HepG2 (cell line): Measurements from ENCODE around the gene ENTREP3. TPM values are rescaled to one million over a fixed set of nuclear protein-coding genes. Genes with fewer than 3 reads are reported as not detected.

Source experiments
- ATAC-seq: fragments of 200-7000 bp; cut with Tn5 transposase; 3 replicates; pipeline ENCODE4 v1.9.1; 2020; ENCODE audit warnings: mild to moderate bottlenecking, moderate library complexity
- BruUV-seq: library from RNA; stranded (reverse); fragments of 400-500 nt; replicated peaks from 2 replicates; lab custom pipeline; 2021; lab: Mats Ljungman, UMichigan
- CTCF ChIA-PET: fragments of 300-600 bp; formaldehyde crosslinking; extraction: SDS; loops from one replicate; lab custom pipeline; 2021; ENCODE audit warnings: low total read pairs, inconsistent platforms, low intra/inter-chr PET ratio; lab: Yijun Ruan, JAX
- POLR2A ChIA-PET: fragments of 350-600 bp; sonication (Branson Sonifier 250); formaldehyde crosslinking; loops from one replicate; lab custom pipeline; 2020; ENCODE audit warnings: antibody characterized with exemption, inconsistent platforms; lab: Yijun Ruan, JAX
- DNase-seq: peaks from one replicate; pipeline ENCODE4 v3.0.0-alpha.2; 2015; ENCODE audit warnings: low spot score
- FAIRE-seq: peaks from 3 replicates; lab custom pipeline; 2011; peaks lifted over from hg19 to GRCh38; lab: Jason Lieb, UNC
- H2AFZ ChIP-seq: one replicate; pipeline ENCODE4 v1.6.1; 2011; ENCODE audit warnings: low read length, inconsistent platforms
- H3K27ac ChIP-seq: fragments of 300-600 bp; 3 replicates; pipeline ENCODE4 v1.8.0; 2011; ENCODE audit warnings: mixed run types, mild to moderate bottlenecking, mixed read lengths, low read length, inconsistent platforms; ENCODE audit not compliant: insufficient read depth; ENCODE audit errors: extremely low read length
- H3K27me3 ChIP-seq, 2 experiments: fragments of 200-600 bp in 1 of 2; 2 replicates in 1 of 2; 3 replicates in 1 of 2; pipeline versions ENCODE4 v1.6.0 to v1.8.0; 2011; ENCODE audit warnings: low read length in 2 of 2, mild to moderate bottlenecking in 2 of 2, moderate library complexity in 2 of 2, inconsistent platforms in 1 of 2; ENCODE audit not compliant: insufficient read depth in 2 of 2, control insufficient read depth in 1 of 2
- H3K36me3 ChIP-seq, 2 experiments: fragments of 200-600 bp in 1 of 2; replicated peaks in 1 of 2; 2 replicates in 1 of 2; 3 replicates in 1 of 2; pipeline versions ENCODE4 v1.5.1 to v1.8.0; 2011; ENCODE audit warnings: low read length in 2 of 2, inconsistent platforms in 1 of 2; ENCODE audit not compliant: insufficient read depth in 2 of 2, control insufficient read depth in 1 of 2
- H3K4me1 ChIP-seq: 2 replicates; pipeline ENCODE4 v1.5.1; 2012; ENCODE audit warnings: low read length, inconsistent platforms; ENCODE audit not compliant: insufficient read depth
- H3K4me2 ChIP-seq: 2 replicates; pipeline ENCODE4 v1.6.0; 2011; ENCODE audit warnings: low read depth, low read length, inconsistent platforms
- H3K4me3 ChIP-seq, 3 experiments: fragments of 200-600 bp in 1 of 3; sonication (generic), shearing (Covaris generic) in 1 of 3; replicated peaks in 1 of 3; 2 replicates each; pipeline ENCODE4 v1.5.1; 2011 to 2016; ENCODE audit warnings: low read length in 3 of 3, inconsistent platforms in 2 of 3, low read depth in 2 of 3, mild to moderate bottlenecking in 2 of 3, control low read depth in 1 of 3, mixed read lengths in 1 of 3; ENCODE audit not compliant: insufficient read depth in 1 of 3
- H3K79me2 ChIP-seq: one replicate; pipeline ENCODE4 v1.6.1; 2011; ENCODE audit warnings: low read length, inconsistent platforms; ENCODE audit not compliant: insufficient read depth
- H3K9ac ChIP-seq: 2 replicates; pipeline ENCODE4 v1.6.0; 2011; ENCODE audit warnings: mild to moderate bottlenecking, low read depth, low read length, inconsistent platforms; ENCODE audit not compliant: insufficient read depth
- H3K9me3 ChIP-seq: 2 replicates; pipeline ENCODE4 v1.5.1; 2012; ENCODE audit warnings: mild to moderate bottlenecking, low read length
- H4K20me1 ChIP-seq: 2 replicates; pipeline ENCODE4 v1.6.0; 2011; ENCODE audit warnings: inconsistent platforms, mild to moderate bottlenecking, low read length, moderate library complexity; ENCODE audit not compliant: insufficient read depth
- CCAR2 ChIP-seq: fragments of 200-400 bp; formaldehyde crosslinking; optimal IDR thresholded peaks from 2 replicates; pipeline ENCODE3; 2018; ENCODE audit warnings: low read depth, mild to moderate bottlenecking, low read length, moderate library complexity
- E2F1 ChIP-seq: sonication (generic); formaldehyde crosslinking; IDR thresholded peaks from 2 replicates; pipeline ENCODE4 v1.5.0; 2020; ENCODE audit warnings: missing genetic modification reagents
- FOXC1 ChIP-seq: sonication (generic); formaldehyde crosslinking; IDR thresholded peaks from 2 replicates; pipeline ENCODE4 v1.8.0; 2022; ENCODE audit warnings: mild to moderate bottlenecking, missing genetic modification reagents, borderline replicate concordance
- NFYB ChIP-seq: sonication (generic); formaldehyde crosslinking; IDR thresholded peaks from 2 replicates; pipeline ENCODE4 v1.4.0; 2020; ENCODE audit warnings: missing genetic modification reagents
- PCBP1 ChIP-seq: fragments of 200-400 bp; formaldehyde crosslinking; IDR thresholded peaks from 2 replicates; pipeline ENCODE4 v1.6.1; 2017; ENCODE audit warnings: mild to moderate bottlenecking, low read depth, low read length, borderline replicate concordance
- POLR2G ChIP-seq: fragments of 200-400 bp; formaldehyde crosslinking; IDR thresholded peaks from 2 replicates; pipeline ENCODE4 v1.6.1; 2018; ENCODE audit warnings: mild to moderate bottlenecking, low read depth, low read length, moderate library complexity
- RBFOX2 ChIP-seq: fragments of 200-400 bp; formaldehyde crosslinking; IDR thresholded peaks from 2 replicates; pipeline ENCODE4 v1.6.1; 2017; ENCODE audit warnings: low read depth, mild to moderate bottlenecking, low read length
- RBM22 ChIP-seq: fragments of 200-400 bp; formaldehyde crosslinking; optimal IDR thresholded peaks from 2 replicates; pipeline ENCODE3; 2017; ENCODE audit warnings: mild to moderate bottlenecking, low read length, moderate library complexity
- RBM39 ChIP-seq: fragments of 200-400 bp; formaldehyde crosslinking; IDR thresholded peaks from one replicate; pipeline ENCODE4 v1.6.1; 2018; ENCODE audit warnings: antibody characterized with exemption, mild to moderate bottlenecking, low read depth, low read length; ENCODE audit not compliant: poor library complexity, severe bottlenecking
- RELA ChIP-seq: sonication (generic); formaldehyde crosslinking; IDR thresholded peaks from 2 replicates; pipeline ENCODE4 v1.4.0; 2020; ENCODE audit warnings: missing genetic modification reagents
- SAFB2 ChIP-seq: sonication (generic); formaldehyde crosslinking; IDR thresholded peaks from 2 replicates; pipeline ENCODE4 v1.5.1; 2020; ENCODE audit warnings: missing genetic modification reagents, low read depth, mild to moderate bottlenecking, borderline replicate concordance
- SALL1 ChIP-seq: sonication (generic); formaldehyde crosslinking; IDR thresholded peaks from 2 replicates; pipeline ENCODE4 v1.8.0; 2022; ENCODE audit warnings: mild to moderate bottlenecking, missing genetic modification reagents
- TFDP2 ChIP-seq: sonication (generic); formaldehyde crosslinking; IDR thresholded peaks from 2 replicates; pipeline ENCODE4 v1.4.0; 2020; ENCODE audit warnings: missing genetic modification reagents
- XRCC5 ChIP-seq: fragments of 200-400 bp; formaldehyde crosslinking; optimal IDR thresholded peaks from 2 replicates; pipeline ENCODE3; 2017; ENCODE audit warnings: mild to moderate bottlenecking, low read length
- YY1 ChIP-seq: IDR thresholded peaks from 2 replicates; pipeline ENCODE4 v1.6.1; 2011; ENCODE audit warnings: low read length, low read depth, moderate library complexity, mild to moderate bottlenecking; ENCODE audit not compliant: insufficient read depth, insufficient replicate concordance
- ZBTB33 ChIP-seq: sonication (generic); formaldehyde crosslinking; IDR thresholded peaks from 2 replicates; pipeline ENCODE4 v1.4.0; 2020; ENCODE audit warnings: missing genetic modification reagents
- ZFP82 ChIP-seq: sonication (generic); formaldehyde crosslinking; IDR thresholded peaks from 2 replicates; pipeline ENCODE4 v1.5.1; 2020; ENCODE audit warnings: mild to moderate bottlenecking, missing genetic modification reagents, borderline replicate concordance
- ZNF749 ChIP-seq: sonication (generic); formaldehyde crosslinking; IDR thresholded peaks from 2 replicates; pipeline ENCODE4 v1.8.0; 2022; ENCODE audit warnings: mild to moderate bottlenecking, missing genetic modification reagents, moderate library complexity, borderline replicate concordance
- WGBS: methylation state at CpG from one replicate; pipeline ENCODE4 v1.1.6; 2017; ENCODE audit warnings: low lambda C conversion rate; 5-methylcytosine and 5-hydroxymethylcytosine counted together
- in situ Hi-C: cut with HindIII; loops from 2 replicates; pipeline ENCODE4 v1.10.0; 2017; ENCODE audit warnings: low pct_unique_long_range_greater_than_20kb; ENCODE audit not compliant: extremely low pct_ligation_motif_present
- intact Hi-C: fragments of 100-400 bp; cut with micrococcal nuclease; formaldehyde crosslinking; loops from one replicate; pipeline ENCODE4 v1.10.0; 2022; ENCODE audit not compliant: unreplicated experiment
- polyA plus RNA-seq, 8 experiments: library from polyadenylated mRNA; depleted of rRNA in 3 of 8; stranded (reverse) in 7 of 8; unstranded in 1 of 8; fragments of >200 nt; fragmentation: Illumina TruSeq in 4 of 8; extraction: Trizol in 4 of 8; gene quantifications; 2 replicates each; pipeline versions ENCODE4 v1.2.1 to v1.2.3, GENCODE V29; 2011 to 2016; ENCODE audit warnings: low read depth in 4 of 8, missing spikeins in 1 of 8, mixed read lengths in 1 of 8; ENCODE audit not compliant: insufficient read depth in 1 of 8
- total RNA-seq, 5 experiments: library from RNA; depleted of rRNA; stranded (reverse); fragments of >200 nt; fragmentation: Illumina TruSeq; extraction: Trizol; gene quantifications; 2 replicates each; pipeline ENCODE4 v1.2.3, GENCODE V29; 2016; ENCODE audit warnings: low read depth in 1 of 5

ENTREP3 gene
- total and polyA plus RNA-seq, 2 of the 13 experiments (the other 11 are each of a cell fraction or from before 2014, with no cell fraction given): 4.1 to 9.9 TPM

DNA sequence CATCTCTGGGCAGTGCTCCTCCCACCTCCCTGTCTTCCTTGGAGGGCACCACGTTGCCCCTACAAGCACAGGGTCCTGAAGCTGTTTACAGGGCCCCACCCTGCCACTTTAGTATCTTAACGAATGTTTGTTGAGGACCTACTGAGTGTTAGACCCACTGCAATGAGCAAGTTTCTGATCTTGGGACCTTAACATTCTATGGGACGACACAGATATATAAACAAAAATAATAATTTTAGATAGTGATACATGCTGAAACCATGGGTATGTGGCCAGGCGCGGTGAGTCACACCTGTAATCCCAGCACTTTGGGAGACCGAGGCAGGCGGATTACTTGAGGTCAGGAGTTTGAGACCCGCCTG lies 10.1 kb downstream of the ENTREP3 start (continued):
- TF ChIP-seq ZNF749 (no peak), RBM22 (no peak), FOXC1 (no peak), RELA (CRISPR knock-in tag) (no peak)

GRCh38 chr1:155244368-155245162 lies 10.7 kb downstream of the ENTREP3 start:
- ChIA-PET POLR2A (no interaction called here), CTCF (interaction anchor here (0.9 kb wide), 1 partner anchor 80 kb away, joined by 3 read pairs; no protein-coding TSS in a partner anchor)
- in situ Hi-C loops: loop anchor here (10.0 kb wide), 1 partner anchor 350 kb away; no protein-coding TSS in a partner anchor
- TF ChIP-seq ZBTB33 (CRISPR knock-in tag) (peak; percentile 26; the same call in 1 of the 2 replicates), SAFB2 (CRISPR knock-in tag) (no peak), NFYB (CRISPR knock-in tag) (peak; percentile 17; the same call in 1 of the 2 replicates), POLR2G (peak; percentile 43; the same call in 1 of the 2 replicates), E2F1 (CRISPR knock-in tag) (no peak), RBM39 (peak; percentile 60), CCAR2 (peak; percentile 82), ZFP82 (CRISPR knock-in tag) (no peak), TFDP2 (CRISPR knock-in tag) (0 out of 2 replicates have a peak, but pooled peaks have one; percentile 31), PCBP1 (peak; percentile 100), SALL1 (CRISPR knock-in tag) (peak; percentile 25; the same call in 1 of the 2 replicates), RBFOX2 (peak; percentile 46; the same call in 1 of the 2 replicates), YY1 (peak; percentile 8), XRCC5 (peak; percentile 95)
- Histone ChIP-seq H3K79me2 (no peaks in the 10 kb centered on the region), H3K27me3 (no peaks in the 10 kb centered on the region), H3K9me3 (no peaks in the 10 kb centered on the region), H3K9ac (no peak overlapping the region), H3K4me2 (peak overlapping the region; percentile 16; the same call in 1 of the 2 replicates), H3K4me1 (peaks cover 15% of the 10 kb centered on the region), H3K36me3 (peaks cover 1 to 9% of the 10 kb centered on the region in 2 experiments; a peak in 2 of 5 replicates), H4K20me1 (no peaks in the 10 kb centered on the region), H3K4me3 (no peak overlapping the region; a peak in 1 of 6 replicates), H2AFZ (no peak overlapping the region), H3K27ac (no peak overlapping the region)
- intact Hi-C loops: no loop called here
- WGBS: 78% methylated on average over 48 of the region's 53 CpGs
- DNase-seq: no peak
- FAIRE-seq: no peak
- BruUV-seq: no TSS peak
- no peak for ATAC-seq
